NCI-H2196 treated with DMSO at 0.1 percent for 48 hours (cell line): ENCODE results near the gene ROCK2.
"Not testable (repeated sequence)": the region's sequence is repeated elsewhere in the genome, so short reads cannot be mapped to it uniquely, and the experiment has no call there.

ENCODE experiments used
- DNase-seq: peaks from one replicate; lab custom pipeline; 2025; ENCODE audit not compliant: unreplicated experiment; lab: John Stamatoyannopoulos, UW

Gene ROCK2

GRCh38 chr2:11342551-11343367 lies 1.7 kb downstream of the ROCK2 start:
- DNase-seq: no peak

- DNase-seq: no peak
Measured at GRCh38 chr2:11340717-11341116, 3.7 kb downstream of the ROCK2 start.

- DNase-seq: no peak
Measured at GRCh38 chr2:11339508-11340083, 4.8 kb downstream of the ROCK2 start.

- DNase-seq: no peak
Measured at GRCh38 chr2:11338580-11338979, 5.9 kb downstream of the ROCK2 start.

- no peak for DNase-seq
Measured at GRCh38 chr2:11337909-11338308, 6.5 kb downstream of the ROCK2 start.

- no peak for DNase-seq
Measured at GRCh38 chr2:11336189-11336588, 8.2 kb downstream of the ROCK2 start.

GRCh38 chr2:11333427-11334183 lies 10.8 kb downstream of the ROCK2 start:
- DNase-seq: no peak

- DNase-seq: no peak
Measured at GRCh38 chr2:11332596-11332995, 11.8 kb downstream of the ROCK2 start.

GRCh38 chr2:11330457-11331142 lies 13.8 kb downstream of the ROCK2 start:
- no peak for DNase-seq

- no peak for DNase-seq
Measured at GRCh38 chr2:11329776-11330175, 14.7 kb downstream of the ROCK2 start.

- not testable (repeated sequence) for DNase-seq
Measured at GRCh38 chr2:11328522-11328921, 15.9 kb downstream of the ROCK2 start.

GRCh38 chr2:11327871-11328270 lies 16.6 kb downstream of the ROCK2 start:
- DNase-seq: no peak

- no peak for DNase-seq
Measured at GRCh38 chr2:11326677-11327211, 17.7 kb downstream of the ROCK2 start.

- DNase-seq: no peak
Measured at GRCh38 chr2:11325961-11326676, 18.3 kb downstream of the ROCK2 start.

- no peak for DNase-seq
Measured at GRCh38 chr2:11321847-11322246, 22.6 kb downstream of the ROCK2 start.

- DNase-seq: no peak
Measured at GRCh38 chr2:11320698-11321492, 23.5 kb downstream of the ROCK2 start.

GRCh38 chr2:11319939-11320338 lies 24.5 kb downstream of the ROCK2 start:
- no peak for DNase-seq

GRCh38 chr2:11315074-11315705 lies 29.2 kb downstream of the ROCK2 start:
- no peak for DNase-seq

GRCh38 chr2:11314487-11314886 lies 29.9 kb downstream of the ROCK2 start:
- no peak for DNase-seq
